NCI-H1092 (cell line): Measurements from ENCODE around the gene STK4.

ENCODE experiments used
- DNase-seq: peaks from one replicate; lab custom pipeline; 2025; lab: John Stamatoyannopoulos, UW

STK4 gene

GRCh38 chr20:44966030-44966961 is at the start of gene STK4:
Gene STK4 (plus strand): TSS chr20:44966512. CDS start chr20:44966569, 57 bp downstream.
- peak; percentile 90 for DNase-seq

- no peak for DNase-seq
Observed at GRCh38 chr20:44916586-44916985, 49.7 kb upstream of the STK4 start.

- no peak for DNase-seq
Observed at GRCh38 chr20:44917399-44917798, 48.9 kb upstream of the STK4 start.

- DNase-seq = no peak
Observed at GRCh38 chr20:44918342-44918741, 48.0 kb upstream of the STK4 start.

- no peak for DNase-seq
Observed at GRCh38 chr20:44918761-44919160, 47.6 kb upstream of the STK4 start.

GRCh38 chr20:44921447-44921846 is 44.9 kb upstream of the STK4 start:
- DNase-seq = no peak

- no peak for DNase-seq
Observed at GRCh38 chr20:44924541-44924940, 41.8 kb upstream of the STK4 start.

GRCh38 chr20:44928595-44928994 is 37.7 kb upstream of the STK4 start:
- no peak for DNase-seq

- no peak for DNase-seq
Observed at GRCh38 chr20:44930517-44931168, 35.7 kb upstream of the STK4 start.

- no peak for DNase-seq
Observed at GRCh38 chr20:44931911-44932310, 34.4 kb upstream of the STK4 start.

GRCh38 chr20:44932916-44933315 is 33.4 kb upstream of the STK4 start:
- no peak for DNase-seq

- DNase-seq = no peak
Observed at GRCh38 chr20:44936510-44936909, 29.8 kb upstream of the STK4 start.

GRCh38 chr20:44938637-44939036 is 27.7 kb upstream of the STK4 start:
- DNase-seq = no peak

- DNase-seq = no peak
Observed at GRCh38 chr20:44941120-44941691, 25.1 kb upstream of the STK4 start.

GRCh38 chr20:44942264-44942973 is 23.9 kb upstream of the STK4 start:
- no peak for DNase-seq

- no peak for DNase-seq
Observed at GRCh38 chr20:44943828-44944227, 22.5 kb upstream of the STK4 start.

- no peak for DNase-seq
Observed at GRCh38 chr20:44945261-44945660, 21.1 kb upstream of the STK4 start.

GRCh38 chr20:44946271-44946852 is 19.9 kb upstream of the STK4 start:
- no peak for DNase-seq

GRCh38 chr20:44948107-44948506 is 18.2 kb upstream of the STK4 start:
- no peak for DNase-seq

GRCh38 chr20:44948513-44948912 is 17.8 kb upstream of the STK4 start:
- no peak for DNase-seq

GRCh38 chr20:44950368-44950767 is 15.9 kb upstream of the STK4 start:
- DNase-seq = no peak

GRCh38 chr20:44952731-44953130 is 13.6 kb upstream of the STK4 start:
- no peak for DNase-seq
